GM18511 (cell line): ENCODE data around the gene CCSER1.

Experiments used
- ATAC-seq: cut with Tn5 transposase; IDR thresholded peaks from one replicate; pipeline ENCODE4 v1.9.1; 2021; ENCODE audit warnings: mild to moderate bottlenecking, moderate library complexity; ENCODE audit not compliant: unreplicated experiment

Gene CCSER1

DNA sequence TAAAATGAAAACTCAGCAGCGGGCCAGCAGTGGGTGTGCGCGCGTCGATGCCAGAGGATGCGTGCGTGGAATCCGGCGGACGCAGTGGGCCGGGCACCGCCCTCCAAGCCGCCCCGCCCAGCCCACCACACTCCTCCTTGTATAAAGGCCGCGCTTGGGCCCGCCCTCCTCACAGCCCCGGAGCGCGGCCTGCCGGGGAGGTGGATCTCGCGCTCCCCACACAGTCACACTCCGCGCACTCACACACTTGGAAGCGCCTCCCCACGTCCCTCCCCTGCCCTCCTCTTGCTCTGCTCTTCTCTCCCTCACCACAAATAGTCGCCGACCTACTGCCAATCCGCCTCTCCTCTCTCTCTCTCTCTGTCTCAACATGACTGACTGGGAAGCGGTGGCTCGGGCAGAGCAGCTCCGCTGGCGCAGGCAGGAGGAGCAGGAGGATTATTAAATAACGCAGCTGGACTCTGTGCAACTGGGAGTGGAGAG, at the start of gene CCSER1:
Gene CCSER1 (plus strand): TSS at position 172 of the 483 bp plus-strand sequence.
- peak; percentile 69 for ATAC-seq

GRCh38 chr4:90078440-90078839, 48.8 kb upstream of the CCSER1 start:
- peak; percentile 72 for ATAC-seq

- ATAC-seq, result no peak
These were observed 47.1 kb upstream of the CCSER1 start for GRCh38 chr4:90080116-90080515.

DNA sequence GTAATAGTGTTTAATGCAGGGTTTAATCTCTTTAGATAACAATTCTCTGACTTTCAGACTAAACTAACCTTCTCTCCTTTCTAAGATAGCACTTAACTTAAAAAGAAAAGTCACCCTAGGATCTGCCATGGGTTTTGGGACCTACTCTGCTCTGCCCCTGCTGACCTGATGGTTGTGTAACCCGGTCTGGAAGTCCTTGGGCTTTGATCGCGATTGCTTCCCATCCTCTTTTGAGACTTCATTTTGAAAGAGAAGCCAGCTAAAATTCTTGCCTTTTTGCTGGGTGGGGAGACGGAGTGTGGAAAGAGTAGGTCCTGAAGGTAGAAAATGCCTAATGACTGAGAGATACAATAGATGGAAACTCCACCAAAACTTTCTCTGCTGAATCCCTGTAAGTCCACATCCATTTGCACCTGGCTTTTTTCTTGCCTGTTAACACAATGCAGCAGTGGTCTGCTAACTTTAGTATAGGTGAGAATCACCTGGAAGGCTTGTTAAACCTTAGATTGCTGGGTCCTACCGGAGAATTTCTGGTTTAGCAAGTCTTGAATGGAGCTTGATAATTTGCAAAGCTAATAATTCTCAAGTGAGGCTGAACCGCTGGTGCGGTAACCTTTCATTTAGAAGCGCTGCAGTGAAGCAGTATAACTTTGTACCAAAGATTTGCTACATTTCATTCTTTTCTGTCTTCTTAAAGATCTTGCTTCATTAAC, 45.6 kb upstream of the CCSER1 start:
- ATAC-seq, result no peak

- ATAC-seq, result no peak
These were observed 44.7 kb upstream of the CCSER1 start for GRCh38 chr4:90082449-90082848.

DNA sequence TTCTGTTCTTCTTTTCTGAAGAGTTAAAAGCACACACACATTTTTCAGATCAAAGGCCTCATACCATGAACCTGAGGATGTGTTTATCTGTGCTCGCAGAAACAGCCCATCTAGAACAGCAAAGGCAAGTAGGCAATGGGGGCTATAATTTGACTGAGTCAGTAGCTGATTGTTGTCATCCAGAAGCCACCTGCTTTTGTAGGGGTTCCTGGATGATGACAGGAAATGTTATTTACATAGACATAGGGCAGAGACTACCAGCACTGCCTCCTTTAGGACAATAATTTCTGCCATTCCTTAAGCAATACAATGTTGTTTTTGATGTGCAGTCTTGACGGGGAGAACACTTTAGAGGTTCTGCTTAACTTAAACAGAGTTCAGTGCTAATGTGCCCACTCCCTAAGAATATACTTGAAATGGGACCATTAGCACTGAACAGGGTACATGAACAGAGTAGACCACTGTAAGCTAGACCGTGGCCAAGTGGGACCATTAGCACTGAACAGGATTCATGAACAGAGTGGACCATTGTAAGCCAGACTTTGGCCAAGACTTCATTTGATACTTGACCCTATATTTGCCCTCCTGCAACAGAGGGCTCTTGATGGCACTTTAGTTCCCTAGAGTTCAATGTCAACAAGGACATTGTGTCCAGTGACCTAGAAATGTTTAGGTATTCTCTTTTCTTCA, 42.8 kb upstream of the CCSER1 start:
- no peak for ATAC-seq

DNA sequence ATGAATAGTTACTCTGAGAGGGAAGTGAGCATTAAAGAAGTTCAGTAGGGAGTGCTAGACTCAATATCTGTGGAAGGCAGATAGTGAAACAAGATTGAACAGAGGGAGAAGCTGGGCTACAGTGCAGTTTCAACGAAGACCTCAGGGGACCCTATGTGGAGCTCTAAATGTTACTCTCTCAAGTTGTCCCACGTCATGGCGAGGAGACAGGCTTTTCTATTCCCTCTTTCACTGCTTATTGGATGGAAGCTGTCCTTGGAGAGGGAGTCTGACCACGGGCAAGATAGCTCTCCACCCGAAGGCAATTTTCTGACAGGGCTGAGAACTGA, 42.3 kb upstream of the CCSER1 start:
- ATAC-seq, result no peak

GRCh38 chr4:90093526-90093925, 33.7 kb upstream of the CCSER1 start:
- ATAC-seq, result no peak

GRCh38 chr4:90095000-90095399, 32.2 kb upstream of the CCSER1 start:
- no peak for ATAC-seq

DNA sequence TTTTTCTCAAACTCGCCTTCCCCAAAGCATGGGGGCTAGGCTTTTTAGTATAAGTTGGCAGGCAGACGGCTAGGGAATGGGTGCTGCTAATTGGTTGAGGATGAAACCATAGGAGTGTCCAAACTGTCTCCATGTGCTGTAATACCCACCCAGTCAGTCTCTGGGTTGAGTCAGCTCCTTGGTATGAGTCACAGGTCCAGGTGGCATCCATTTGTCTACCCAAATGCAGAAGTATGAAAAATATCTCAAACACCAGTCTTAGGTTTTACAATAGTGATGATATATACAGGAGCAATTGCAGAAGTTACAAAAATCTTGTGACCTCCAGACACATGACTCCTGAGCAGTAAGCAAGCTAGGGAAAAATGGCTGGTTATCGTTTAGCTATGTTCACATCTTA, 27.4 kb upstream of the CCSER1 start:
- peak; percentile 78 for ATAC-seq

- ATAC-seq, result no peak
These were observed 23.2 kb upstream of the CCSER1 start for GRCh38 chr4:90103991-90104390.

- ATAC-seq, result no peak
These were observed 21.9 kb upstream of the CCSER1 start for GRCh38 chr4:90105274-90105673.

DNA sequence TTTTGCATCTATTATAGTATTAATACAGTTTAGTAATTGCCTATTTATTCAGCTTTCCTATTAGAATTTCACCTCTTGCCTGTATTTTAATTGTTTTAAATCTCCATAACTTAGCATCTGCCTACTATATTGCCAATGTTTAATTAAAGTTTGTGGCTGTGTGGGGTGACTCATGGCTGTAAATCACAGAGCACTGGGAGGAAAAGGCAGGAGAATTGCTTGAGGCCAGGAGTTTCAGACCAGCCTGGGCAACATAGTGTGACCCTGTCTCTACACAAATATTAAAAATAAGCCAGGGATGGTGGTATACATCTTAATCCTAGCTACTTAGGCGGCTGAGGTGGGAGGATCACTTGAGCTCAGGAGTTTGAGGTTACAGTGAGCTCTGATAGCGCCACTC, 14.5 kb upstream of the CCSER1 start:
- no peak for ATAC-seq

DNA sequence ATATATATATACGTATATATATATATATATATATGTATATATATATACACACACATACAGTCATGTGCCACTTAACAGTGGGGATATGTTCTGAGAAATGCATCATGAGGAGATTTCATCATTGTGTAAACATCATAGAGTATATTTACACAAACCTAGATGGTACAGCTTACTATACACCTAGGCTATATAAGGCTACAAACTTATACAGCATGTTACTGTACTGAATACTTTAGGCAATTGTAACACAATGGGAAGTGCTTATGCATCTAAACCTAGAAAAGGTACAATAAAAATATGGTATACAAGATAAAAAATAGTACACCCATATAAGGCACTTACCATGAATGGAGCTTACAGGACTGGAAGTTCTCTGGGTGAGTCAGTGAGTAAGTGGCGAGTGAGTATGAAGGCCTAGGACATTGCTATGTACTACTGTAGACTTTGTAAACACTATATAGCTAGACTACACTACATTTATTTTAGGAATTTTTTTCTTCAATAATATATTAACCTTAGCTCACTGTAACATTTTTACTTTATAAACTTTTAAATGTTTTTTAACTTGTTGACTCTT, 13.2 kb upstream of the CCSER1 start:
- ATAC-seq, result no peak

DNA sequence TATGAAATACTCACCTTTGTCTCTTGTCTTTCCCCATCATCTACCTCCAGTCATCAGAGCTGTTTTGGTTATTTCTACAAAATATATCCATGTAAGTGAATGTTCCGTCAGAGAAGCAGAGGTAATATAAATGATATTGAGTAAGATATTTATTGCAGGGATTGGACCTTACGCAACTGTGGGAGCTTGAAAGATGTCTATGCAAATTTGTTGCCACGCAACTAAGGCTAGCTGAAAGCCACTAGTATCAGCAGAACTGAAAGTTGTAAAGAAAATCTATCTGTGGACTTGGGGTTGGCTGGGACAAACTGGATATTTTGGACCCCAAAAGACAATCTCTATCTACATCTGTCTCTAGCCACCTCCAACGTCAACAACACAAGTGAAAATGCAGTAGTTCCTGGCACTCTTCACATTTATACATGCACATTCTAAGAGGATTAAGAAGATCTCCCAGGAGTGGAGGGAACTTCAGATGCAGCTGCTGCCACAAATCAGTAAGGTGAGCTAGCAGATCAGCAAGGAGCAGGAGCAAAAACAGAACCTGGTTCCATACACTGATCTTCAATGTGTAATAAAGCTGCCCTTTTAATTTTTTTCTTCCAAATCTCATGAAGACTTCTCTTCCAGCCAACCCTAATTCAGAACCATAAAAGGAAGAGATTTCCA, 8.5 kb upstream of the CCSER1 start:
- ATAC-seq, result peak; percentile 84

DNA sequence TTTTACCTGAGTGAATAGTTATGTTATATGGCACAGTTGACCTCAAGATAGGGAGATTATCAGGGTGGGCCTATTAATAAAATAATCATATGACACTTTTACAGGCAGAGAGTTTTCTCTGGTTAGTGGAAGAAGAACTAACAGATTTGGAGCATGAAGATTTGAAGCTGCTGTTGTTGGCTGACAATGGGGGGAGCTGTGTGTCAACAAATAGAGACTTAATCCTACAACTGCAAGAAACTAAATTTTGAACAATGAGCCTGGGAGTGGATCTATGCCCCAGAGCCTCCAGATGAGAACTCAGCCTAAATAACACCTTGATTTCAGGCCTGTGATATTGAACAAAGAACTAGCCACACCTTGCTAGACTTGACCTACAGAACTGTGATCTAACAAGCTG, 7.2 kb upstream of the CCSER1 start:
- no peak for ATAC-seq

DNA sequence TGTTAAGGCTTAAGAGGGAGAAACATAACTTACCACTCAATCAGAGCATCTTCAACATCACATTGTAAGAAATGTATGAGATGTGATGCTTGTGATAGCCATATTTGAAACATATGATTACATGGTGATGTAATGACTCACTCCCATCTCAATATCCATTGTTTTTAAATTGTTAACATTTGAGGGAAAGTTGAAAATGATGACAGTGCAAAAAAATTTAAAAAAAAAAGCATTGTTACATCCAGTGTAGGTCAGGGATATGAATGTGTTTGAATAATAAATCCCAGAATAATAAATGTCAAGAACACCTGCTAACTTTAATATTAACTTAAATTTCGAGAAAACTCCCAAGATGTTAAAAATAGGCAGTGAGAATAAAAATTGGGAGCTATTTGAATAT, 6.4 kb upstream of the CCSER1 start:
- ATAC-seq, result no peak

DNA sequence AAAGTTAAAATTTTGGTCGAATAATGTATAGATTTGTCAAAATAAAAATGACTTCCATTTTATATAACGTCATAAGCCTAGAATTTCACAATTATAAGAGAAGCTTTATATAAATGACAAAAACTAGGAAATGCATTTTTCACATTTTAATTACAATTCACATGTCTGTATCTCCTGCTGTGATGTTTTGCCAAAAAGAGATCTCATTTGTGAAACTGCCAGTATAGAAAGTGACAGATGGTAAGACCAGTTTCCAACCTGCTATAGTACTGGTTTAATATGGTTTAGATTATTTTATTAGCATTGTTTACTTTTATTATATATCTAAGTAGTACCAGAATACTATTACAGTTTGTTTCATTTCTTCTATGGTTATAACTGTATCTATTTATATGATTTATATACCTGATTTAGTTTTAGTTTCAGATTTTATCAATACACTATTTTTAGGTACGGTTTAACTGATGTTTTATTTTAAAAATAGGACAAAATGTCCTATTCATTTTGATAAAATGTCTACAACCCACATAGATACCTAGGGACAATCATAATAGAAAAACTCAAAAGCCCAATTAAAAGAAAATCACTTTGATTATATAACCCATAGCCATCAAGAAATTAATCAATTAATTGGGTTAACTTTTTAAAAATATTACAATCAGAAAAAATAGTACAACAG, 5.4 kb upstream of the CCSER1 start:
- no peak for ATAC-seq

DNA sequence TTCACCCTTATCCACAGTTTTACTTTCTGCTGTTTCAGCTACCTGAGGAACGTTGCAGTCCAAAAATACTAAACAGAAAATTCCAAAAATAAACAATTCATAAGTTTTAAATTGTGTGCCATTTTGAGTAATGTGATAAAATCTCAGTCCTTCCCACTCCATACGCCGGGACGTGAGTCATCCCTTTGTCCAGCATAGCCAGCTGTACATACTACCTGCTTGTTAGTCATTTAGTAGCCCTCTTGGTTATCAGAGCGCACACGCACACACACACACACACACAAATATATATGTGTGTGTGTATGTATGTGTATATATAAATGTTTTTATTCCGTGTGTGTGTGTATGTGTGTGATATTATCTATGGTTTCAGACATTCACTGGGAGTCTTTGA, 4.8 kb upstream of the CCSER1 start:
- no peak for ATAC-seq

DNA sequence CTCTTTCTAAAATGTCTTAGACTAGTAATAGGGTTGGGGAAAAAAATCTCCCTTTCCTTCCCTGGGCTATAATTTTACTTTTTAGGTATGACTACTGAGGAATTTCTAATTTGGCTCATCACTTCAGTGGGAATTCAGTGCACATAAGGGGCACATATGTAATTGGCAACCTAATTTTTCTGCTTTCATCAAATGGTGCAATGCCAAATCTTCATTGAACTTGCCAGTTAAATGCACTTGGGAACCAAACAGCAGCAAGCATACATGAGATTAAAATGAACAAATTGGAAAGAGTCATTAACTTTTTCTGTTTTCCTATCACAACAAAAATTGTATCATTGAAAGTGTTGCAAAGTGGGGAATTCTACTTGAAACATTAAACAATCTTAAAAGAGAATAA, 2.9 kb upstream of the CCSER1 start:
- ATAC-seq, result no peak

GRCh38 chr4:90126805-90127204, 389 bp upstream of the CCSER1 start:
- ATAC-seq, result no peak
